Hepatocyte (in vitro differentiated cells): ENCODE data around the gene SMIM38. TPM values are rescaled to one million over a fixed set of nuclear protein-coding genes. Genes with fewer than 3 reads are reported as not detected.

Experiments used
- DNase-seq: peaks from one replicate; pipeline ENCODE4 v3.0.0-alpha.2; 2016; ENCODE audit warnings: low spot score
- H2AFZ ChIP-seq: fragments of 200-600 bp; sonication (generic); 2 replicates; pipeline ENCODE4 v1.6.0; 2016; ENCODE audit warnings: antibody characterized with exemption, mild to moderate bottlenecking
- H3K27ac ChIP-seq: fragments of 200-600 bp; sonication (generic); 2 replicates; pipeline ENCODE4 v1.5.1; 2016; ENCODE audit warnings: mild to moderate bottlenecking
- H3K27me3 ChIP-seq: fragments of 200-600 bp; sonication (generic); 2 replicates; pipeline ENCODE4 v1.6.1; 2016
- H3K36me3 ChIP-seq: fragments of 200-600 bp; sonication (generic); replicated peaks from 2 replicates; pipeline ENCODE4 v1.5.1; 2016; ENCODE audit warnings: low read depth; ENCODE audit not compliant: insufficient read depth
- H3K4me1 ChIP-seq: fragments of 200-600 bp; sonication (generic); 2 replicates; pipeline ENCODE4 v1.5.1; 2016; ENCODE audit warnings: mild to moderate bottlenecking, moderate library complexity; ENCODE audit not compliant: insufficient read depth
- H3K4me2 ChIP-seq: fragments of 200-600 bp; sonication (generic); 2 replicates; pipeline ENCODE4 v1.6.0; 2016
- H3K4me3 ChIP-seq: fragments of 200-600 bp; sonication (generic); 2 replicates; pipeline ENCODE4 v1.5.1; 2016; ENCODE audit warnings: mild to moderate bottlenecking
- H3K79me2 ChIP-seq: fragments of 200-600 bp; sonication (generic); 2 replicates; pipeline ENCODE4 v1.6.0; 2017; ENCODE audit warnings: mild to moderate bottlenecking
- H3K9me2 ChIP-seq: fragments of 200-600 bp; sonication (generic); replicated peaks from 2 replicates; pipeline ENCODE4 v1.6.0; 2017; ENCODE audit warnings: mild to moderate bottlenecking; ENCODE audit not compliant: insufficient read depth
- H3K9me3 ChIP-seq: fragments of 200-600 bp; sonication (generic); 2 replicates; pipeline ENCODE4 v1.5.1; 2016; ENCODE audit warnings: low read depth, mild to moderate bottlenecking
- H4K20me1 ChIP-seq: fragments of 200-600 bp; sonication (generic); 2 replicates; pipeline ENCODE4 v1.6.0; 2016; ENCODE audit warnings: mild to moderate bottlenecking; ENCODE audit not compliant: insufficient read depth, poor library complexity, severe bottlenecking
- CTCF ChIP-seq: fragments of 200-600 bp; sonication (generic); IDR thresholded peaks from 2 replicates; pipeline ENCODE4 v1.5.1; 2016; ENCODE audit warnings: antibody characterized with exemption, mild to moderate bottlenecking; ENCODE audit not compliant: poor library complexity
- EZH2 ChIP-seq: fragments of 200-600 bp; sonication (generic); IDR thresholded peaks from 2 replicates; pipeline ENCODE4 v1.6.1; 2016; ENCODE audit warnings: antibody characterized with exemption, mild to moderate bottlenecking, borderline replicate concordance
- EZH2phosphoT487 ChIP-seq: fragments of 200-600 bp; sonication (generic); IDR thresholded peaks from one replicate; pipeline ENCODE4 v1.6.1; 2018; ENCODE audit warnings: antibody characterized with exemption, mild to moderate bottlenecking, low read depth, moderate library complexity; ENCODE audit not compliant: unreplicated experiment, severe bottlenecking
- WGBS: methylation state at CpG from one replicate; pipeline ENCODE4 v1.1.6; 2016; ENCODE audit warnings: low lambda C conversion rate; ENCODE audit errors: missing lambda C conversion rate; 5-methylcytosine and 5-hydroxymethylcytosine counted together
- polyA plus RNA-seq: library from polyadenylated mRNA; unstranded; fragments of >200 nt; fragmentation: Nextera tagmentation; extraction: Ambion mirVana; gene quantifications from 2 replicates; pipeline ENCODE4 v1.2.1, GENCODE V29; 2016
- total RNA-seq: library from RNA; depleted of rRNA; stranded (reverse); fragments of >200 nt; gene quantifications from 2 replicates; pipeline ENCODE4 v1.2.3, GENCODE V29; 2014

SMIM38 gene
- total and polyA plus RNA-seq, 2 experiments from 2014 or later = 0.64 to 0.70 TPM

DNA sequence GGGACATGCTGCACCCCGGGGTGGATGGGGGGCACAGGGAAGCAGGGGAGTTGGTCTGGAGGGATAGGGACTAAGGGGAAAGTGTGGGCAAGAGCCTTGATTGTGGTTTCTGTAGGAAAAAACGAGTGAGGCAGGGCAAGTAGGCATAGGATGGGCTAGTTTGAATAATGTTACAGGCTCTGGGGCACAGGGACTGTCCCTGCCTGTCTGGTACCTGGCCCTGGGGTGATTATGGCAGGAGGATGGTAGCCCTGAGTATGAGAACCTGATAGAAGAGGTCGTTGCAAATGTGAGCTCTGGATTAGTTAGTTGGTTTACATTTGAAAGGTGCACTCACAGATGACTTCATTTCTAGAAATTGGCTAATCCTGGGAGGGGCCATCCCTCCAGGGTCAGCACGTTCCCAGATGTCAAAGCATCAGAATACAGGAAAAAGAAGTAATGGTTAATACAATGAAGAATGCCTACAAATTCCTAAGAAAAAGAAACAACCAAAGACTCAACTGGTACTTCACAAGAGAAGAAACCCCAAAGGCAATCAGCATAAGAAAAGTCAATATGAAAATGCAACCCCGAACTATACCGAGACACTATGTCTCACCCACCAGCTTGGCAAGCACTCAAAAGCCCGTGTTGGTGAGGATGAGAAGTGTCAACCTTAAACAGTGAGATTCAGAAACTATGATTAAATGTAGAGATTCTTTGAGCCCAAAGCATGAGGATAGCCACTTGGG is 11.3 kb upstream of the SMIM38 start:
- 82% methylated on average over 7 of the region's 7 CpGs for WGBS
- Histone ChIP-seq H3K9me3 (no peaks in the 10 kb centered on the region), H3K79me2 (no peaks in the 10 kb centered on the region), H3K36me3 (no peaks in the 10 kb centered on the region), H3K9me2 (no peaks in the 10 kb centered on the region), H3K27ac (no peak overlapping the region), H3K27me3 (no peaks in the 10 kb centered on the region), H3K4me3 (no peak overlapping the region), H4K20me1 (no peaks in the 10 kb centered on the region), H2AFZ (no peak overlapping the region), H3K4me2 (no peak overlapping the region), H3K4me1 (no peaks in the 10 kb centered on the region)
- TF ChIP-seq CTCF = no peak
- TF ChIP-seq EZH2phosphoT487 = no peak
- TF ChIP-seq EZH2 = no peak
- no peak for DNase-seq

DNA sequence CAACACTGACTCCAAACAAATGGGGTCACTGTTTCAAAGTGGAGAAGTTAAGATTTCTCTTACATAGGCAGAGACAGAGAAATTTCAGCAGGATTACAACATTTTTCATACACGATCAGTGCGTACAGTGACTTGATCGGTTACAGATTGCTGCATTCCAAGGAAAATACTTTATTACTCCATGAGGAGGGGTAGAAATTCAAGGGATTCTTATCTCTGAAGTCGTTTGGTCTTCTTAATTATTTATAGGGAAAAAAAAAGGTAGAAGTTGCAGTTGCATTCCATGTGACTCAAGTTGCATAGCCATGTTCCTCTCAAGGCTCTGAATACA is 10.7 kb upstream of the SMIM38 start:
- no peaks in the 10 kb centered on the region for H3K9me3 ChIP-seq
- WGBS = 70% methylated on average over 4 of the region's 4 CpGs
- no peak overlapping the region for H3K27ac ChIP-seq
- no peaks in the 10 kb centered on the region for H3K4me1 ChIP-seq
- no peak overlapping the region for H3K4me2 ChIP-seq
- H3K27me3 ChIP-seq = no peaks in the 10 kb centered on the region
- H4K20me1 ChIP-seq = no peaks in the 10 kb centered on the region
- no peaks in the 10 kb centered on the region for H3K36me3 ChIP-seq
- DNase-seq = no peak
- no peaks in the 10 kb centered on the region for H3K9me2 ChIP-seq
- H3K4me3 ChIP-seq = no peak overlapping the region
- no peak overlapping the region for H2AFZ ChIP-seq
- H3K79me2 ChIP-seq = no peaks in the 10 kb centered on the region
- no peak for TF ChIP-seq CTCF
- TF ChIP-seq EZH2phosphoT487 = no peak
- no peak for TF ChIP-seq EZH2

DNA sequence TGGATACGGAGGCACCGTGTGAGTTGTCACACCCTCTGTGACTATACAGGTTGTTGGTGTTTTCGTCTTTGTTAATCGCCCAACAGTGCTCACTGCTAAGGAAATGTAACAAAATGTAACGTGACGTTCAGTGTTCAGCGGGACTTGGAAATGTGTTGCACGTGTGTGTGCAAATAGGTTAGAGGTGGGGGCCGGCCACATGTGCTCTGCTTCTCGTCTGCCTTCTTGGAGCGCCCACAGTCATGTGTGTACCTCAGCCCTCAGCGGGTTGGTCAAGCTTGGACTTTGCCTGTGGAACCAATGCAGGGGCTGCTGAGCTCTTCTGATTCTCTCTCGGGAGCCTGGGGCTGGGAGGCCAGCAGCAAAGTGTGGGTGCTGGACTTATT is 7.4 kb upstream of the SMIM38 start:
- H3K4me3 ChIP-seq = no peak overlapping the region

More for the DNA sequence above, 7.4 kb upstream of the SMIM38 start:
- WGBS = 85% methylated on average over 13 of the region's 13 CpGs
- no peaks in the 10 kb centered on the region for H3K4me1 ChIP-seq
- TF ChIP-seq EZH2 (no peak), EZH2phosphoT487 (no peak), CTCF (no peak)
- H3K27ac ChIP-seq = no peak overlapping the region
- H3K27me3 ChIP-seq = peaks cover 9% of the 10 kb centered on the region
- no peaks in the 10 kb centered on the region for H3K79me2 ChIP-seq
- H3K4me2 ChIP-seq = no peak overlapping the region
- no peaks in the 10 kb centered on the region for H3K9me2 ChIP-seq
- no peaks in the 10 kb centered on the region for H4K20me1 ChIP-seq
- no peak overlapping the region for H2AFZ ChIP-seq
- H3K9me3 ChIP-seq = no peaks in the 10 kb centered on the region
- no peaks in the 10 kb centered on the region for H3K36me3 ChIP-seq
- no peak for DNase-seq
